ENCODE results near the gene TMEM121.

GRCh38 chr14:105501504-105502291, 24.7 kb upstream of the TMEM121 start:
- TF ChIP-seq POLR2AphosphoS5 (IDR thresholded peaks at IDR 0.05; ENCODE audit: low read depth, low read length) (no peak), SIN3A (IDR thresholded peaks at IDR 0.05; ENCODE audit: borderline replicate concordance, insufficient read depth, low read length) (no peak), TAF1 (IDR thresholded peaks at IDR 0.05; ENCODE audit: borderline replicate concordance, insufficient read depth, low read length) (no peak)

Measured in PFSK-1 (cell line).